Amygdala (tissue), 56 donors: ENCODE results near the gene GALNT18.

Experiments used
- DNase-seq, 56 donors: peaks; one replicate each; lab custom pipeline; 2025; lab: John Stamatoyannopoulos, UW

The GALNT18 gene

GRCh38 chr11:11570823-11571222 is 51.0 kb downstream of the GALNT18 start:
- no peak for DNase-seq

GRCh38 chr11:11569936-11570491 is 51.8 kb downstream of the GALNT18 start:
- DNase-seq = peak in 19 of 56 donors; percentile 6 to 57 (median 30)

- DNase-seq = no peak
Observed at GRCh38 chr11:11568651-11569229, 53.1 kb downstream of the GALNT18 start.

GRCh38 chr11:11567936-11568650 is 53.7 kb downstream of the GALNT18 start:
- no peak for DNase-seq

- DNase-seq = no peak
Observed at GRCh38 chr11:11565636-11566035, 56.2 kb downstream of the GALNT18 start.

- peak in 1 of 56 donors; percentile 26 for DNase-seq
Observed at GRCh38 chr11:11563200-11563975, 58.4 kb downstream of the GALNT18 start.

- no peak for DNase-seq
Observed at GRCh38 chr11:11561991-11562390, 59.8 kb downstream of the GALNT18 start.

GRCh38 chr11:11558826-11559225 is 63.0 kb downstream of the GALNT18 start:
- DNase-seq = no peak

- DNase-seq = no peak
Observed at GRCh38 chr11:11558396-11558795, 63.4 kb downstream of the GALNT18 start.

GRCh38 chr11:11555208-11555607 is 66.6 kb downstream of the GALNT18 start:
- DNase-seq = peak in 8 of 56 donors; percentile 5 to 49 (median 19)

- DNase-seq = peak in 3 of 56 donors; percentile 13 to 33 (median 26)
Observed at GRCh38 chr11:11553573-11553972, 68.2 kb downstream of the GALNT18 start.

- DNase-seq = no peak
Observed at GRCh38 chr11:11552529-11553087, 69.2 kb downstream of the GALNT18 start.

GRCh38 chr11:11550534-11550933 is 71.3 kb downstream of the GALNT18 start:
- no peak for DNase-seq

GRCh38 chr11:11545285-11546275 is 76.2 kb downstream of the GALNT18 start:
- DNase-seq = no peak

- no peak for DNase-seq
Observed at GRCh38 chr11:11543656-11544055, 78.1 kb downstream of the GALNT18 start.

- no peak for DNase-seq
Observed at GRCh38 chr11:11540157-11540556, 81.6 kb downstream of the GALNT18 start.

GRCh38 chr11:11538277-11538960 is 83.4 kb downstream of the GALNT18 start:
- DNase-seq = peak in 11 of 56 donors; percentile 6 to 39 (median 27)

GRCh38 chr11:11537871-11538270 is 83.9 kb downstream of the GALNT18 start:
- no peak for DNase-seq

GRCh38 chr11:11537372-11537771 is 84.4 kb downstream of the GALNT18 start:
- no peak for DNase-seq
